ENCODE results near the gene TSBP1. TPM values are rescaled to one million over a fixed set of nuclear protein-coding genes. Genes with fewer than 3 reads are reported as not detected.

TSBP1 gene
- total RNA-seq, 1 donor: not detected

GRCh38 chr6:32294566-32294965 lies 77.1 kb downstream of the TSBP1 start:
- Histone ChIP-seq H4K20me1 (ENCODE audit: insufficient read depth, low read length) (no peaks in the 10 kb centered on the region), H3K4me3 (ENCODE audit: insufficient read depth, low read length) (no peak overlapping the region), H3K9me3 (ENCODE audit: low read depth, low read length) (no peaks in the 10 kb centered on the region), H3K36me3 (ENCODE audit: insufficient read depth, low read length) (no peaks in the 10 kb centered on the region), H3K27me3 (ENCODE audit: insufficient read depth, low read length) (peaks cover 3% of the 10 kb centered on the region), H3K79me2 (ENCODE audit: insufficient read depth, low read length) (no peaks in the 10 kb centered on the region), H3K27ac (ENCODE audit: low read depth, low read length) (no peak overlapping the region), H3K4me1 (ENCODE audit: insufficient read depth, low read length) (no peaks in the 10 kb centered on the region), H3K4me2 (ENCODE audit: insufficient read depth, low read length) (no peak overlapping the region), H2AFZ (ENCODE audit: low read length) (no peak overlapping the region)
- TF ChIP-seq, protein P1, sequence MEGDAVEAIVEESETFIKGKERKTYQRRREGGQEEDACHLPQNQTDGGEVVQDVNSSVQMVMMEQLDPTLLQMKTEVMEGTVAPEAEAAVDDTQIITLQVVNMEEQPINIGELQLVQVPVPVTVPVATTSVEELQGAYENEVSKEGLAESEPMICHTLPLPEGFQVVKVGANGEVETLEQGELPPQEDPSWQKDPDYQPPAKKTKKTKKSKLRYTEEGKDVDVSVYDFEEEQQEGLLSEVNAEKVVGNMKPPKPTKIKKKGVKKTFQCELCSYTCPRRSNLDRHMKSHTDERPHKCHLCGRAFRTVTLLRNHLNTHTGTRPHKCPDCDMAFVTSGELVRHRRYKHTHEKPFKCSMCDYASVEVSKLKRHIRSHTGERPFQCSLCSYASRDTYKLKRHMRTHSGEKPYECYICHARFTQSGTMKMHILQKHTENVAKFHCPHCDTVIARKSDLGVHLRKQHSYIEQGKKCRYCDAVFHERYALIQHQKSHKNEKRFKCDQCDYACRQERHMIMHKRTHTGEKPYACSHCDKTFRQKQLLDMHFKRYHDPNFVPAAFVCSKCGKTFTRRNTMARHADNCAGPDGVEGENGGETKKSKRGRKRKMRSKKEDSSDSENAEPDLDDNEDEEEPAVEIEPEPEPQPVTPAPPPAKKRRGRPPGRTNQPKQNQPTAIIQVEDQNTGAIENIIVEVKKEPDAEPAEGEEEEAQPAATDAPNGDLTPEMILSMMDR (IDR thresholded peaks at IDR 0.05; ENCODE audit: extremely low read depth, low read depth, low read length): no peak
- no peak for DNase-seq (ENCODE audit: insufficient read length, low spot score, missing footprints)

DNA sequence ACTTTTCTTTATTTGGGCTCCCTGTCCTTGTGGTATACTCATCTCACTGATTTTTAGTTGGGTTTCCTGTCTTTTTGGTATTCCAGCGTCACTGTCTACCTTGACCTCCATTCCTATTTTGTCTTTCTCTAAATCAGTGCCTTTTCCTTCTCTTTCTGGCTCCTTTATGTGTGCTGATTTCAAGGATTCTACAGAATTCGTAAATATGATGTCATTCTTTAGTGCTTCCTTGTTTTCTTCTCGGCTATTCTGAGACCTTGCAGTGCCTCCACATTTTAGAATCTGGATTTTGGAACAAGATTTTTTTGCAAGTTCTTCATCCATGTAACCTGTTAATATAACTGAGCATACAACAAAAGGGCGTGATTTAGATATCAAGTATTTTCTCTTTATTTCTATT lies 78.0 kb downstream of the TSBP1 start:
- no peak for DNase-seq (ENCODE audit: insufficient read length, low spot score, missing footprints)
- TF ChIP-seq, protein P1 (IDR thresholded peaks at IDR 0.05; ENCODE audit: extremely low read depth, low read depth, low read length): no peak

GRCh38 chr6:32291543-32291942 lies 80.2 kb downstream of the TSBP1 start:
- Histone ChIP-seq H2AFZ (ENCODE audit: low read length) (no peak overlapping the region), H3K9me3 (ENCODE audit: low read depth, low read length) (no peaks in the 10 kb centered on the region), H3K4me2 (ENCODE audit: insufficient read depth, low read length) (no peak overlapping the region), H3K4me1 (ENCODE audit: insufficient read depth, low read length) (no peaks in the 10 kb centered on the region), H4K20me1 (ENCODE audit: insufficient read depth, low read length) (no peaks in the 10 kb centered on the region), H3K79me2 (ENCODE audit: insufficient read depth, low read length) (no peaks in the 10 kb centered on the region), H3K36me3 (ENCODE audit: insufficient read depth, low read length) (no peaks in the 10 kb centered on the region), H3K4me3 (ENCODE audit: insufficient read depth, low read length) (no peak overlapping the region), H3K27me3 (ENCODE audit: insufficient read depth, low read length) (peaks cover 3% of the 10 kb centered on the region), H3K27ac (ENCODE audit: low read depth, low read length) (no peak overlapping the region)
- DNase-seq (ENCODE audit: insufficient read length, low spot score, missing footprints): no peak
- TF ChIP-seq, protein P1 (IDR thresholded peaks at IDR 0.05; ENCODE audit: extremely low read depth, low read depth, low read length): no peak

More for the DNA sequence above, 78.0 kb downstream of the TSBP1 start:
- H3K27ac ChIP-seq (ENCODE audit: low read depth, low read length): no peak overlapping the region
- H3K4me1 ChIP-seq (ENCODE audit: insufficient read depth, low read length): no peaks in the 10 kb centered on the region
- H3K36me3 ChIP-seq (ENCODE audit: insufficient read depth, low read length): no peaks in the 10 kb centered on the region
- no peak overlapping the region for H2AFZ ChIP-seq (ENCODE audit: low read length)
- H3K27me3 ChIP-seq (ENCODE audit: insufficient read depth, low read length): peaks cover 3% of the 10 kb centered on the region
- no peaks in the 10 kb centered on the region for H3K9me3 ChIP-seq (ENCODE audit: low read depth, low read length)
- no peak overlapping the region for H3K4me2 ChIP-seq (ENCODE audit: insufficient read depth, low read length)
- no peaks in the 10 kb centered on the region for H4K20me1 ChIP-seq (ENCODE audit: insufficient read depth, low read length)
- no peaks in the 10 kb centered on the region for H3K79me2 ChIP-seq (ENCODE audit: insufficient read depth, low read length)
- H3K4me3 ChIP-seq (ENCODE audit: insufficient read depth, low read length): no peak overlapping the region

GRCh38 chr6:32290886-32291450 lies 80.7 kb downstream of the TSBP1 start:
- Histone ChIP-seq H3K4me1 (ENCODE audit: insufficient read depth, low read length) (no peaks in the 10 kb centered on the region), H3K9me3 (ENCODE audit: low read depth, low read length) (no peaks in the 10 kb centered on the region), H3K36me3 (ENCODE audit: insufficient read depth, low read length) (no peaks in the 10 kb centered on the region), H3K27me3 (ENCODE audit: insufficient read depth, low read length) (peaks cover 3% of the 10 kb centered on the region), H3K4me2 (ENCODE audit: insufficient read depth, low read length) (no peak overlapping the region), H3K27ac (ENCODE audit: low read depth, low read length) (no peak overlapping the region), H4K20me1 (ENCODE audit: insufficient read depth, low read length) (no peaks in the 10 kb centered on the region), H3K4me3 (ENCODE audit: insufficient read depth, low read length) (no peak overlapping the region), H3K79me2 (ENCODE audit: insufficient read depth, low read length) (no peaks in the 10 kb centered on the region), H2AFZ (ENCODE audit: low read length) (no peak overlapping the region)
- TF ChIP-seq, protein P1 (IDR thresholded peaks at IDR 0.05; ENCODE audit: extremely low read depth, low read depth, low read length): no peak
- DNase-seq (ENCODE audit: insufficient read length, low spot score, missing footprints): no peak
